H1 (cell line): ENCODE results near the gene CRYGS. TPM values are rescaled to one million over a fixed set of nuclear protein-coding genes. Genes with fewer than 3 reads are reported as not detected.
"Not testable (repeated sequence)": the region's sequence is repeated elsewhere in the genome, so short reads cannot be mapped to it uniquely, and the experiment has no call there.

Experiments used
- CTCF ChIA-PET: fragments of 300-600 bp; sonication (Branson Sonifier 250); formaldehyde crosslinking; loops from one replicate; lab custom pipeline; 2021; ENCODE audit not compliant: partially characterized antibody; lab: Charles Lee
- POLR2A ChIA-PET: fragments of 300-600 bp; sonication (Branson Sonifier 250); formaldehyde crosslinking; loops from one replicate; lab custom pipeline; 2021; ENCODE audit warnings: inconsistent platforms; ENCODE audit not compliant: partially characterized antibody; lab: Charles Lee
- DNase-seq, 2 experiments: peaks; one replicate each; pipeline versions ENCODE4 v3.0.0 to v3.0.0-alpha.2; 2010 to 2022; ENCODE audit warnings: low spot score in 2 of 2, low read depth in 1 of 2, mixed read lengths in 1 of 2
- FAIRE-seq: peaks from 2 replicates; lab custom pipeline; 2011; peaks lifted over from hg19 to GRCh38; lab: Jason Lieb, UNC
- H2AFZ ChIP-seq: 2 replicates; pipeline ENCODE4 v1.8.1; 2012; ENCODE audit warnings: low read length, inconsistent platforms
- H2AK5ac ChIP-seq: 2 replicates; pipeline ENCODE4 v1.6.1; 2013; ENCODE audit warnings: low read depth, low read length
- H2BK120ac ChIP-seq: replicated peaks from 2 replicates; pipeline ENCODE3; 2013; ENCODE audit warnings: low read depth, low read length, inconsistent platforms
- H2BK12ac ChIP-seq: 2 replicates; pipeline ENCODE4 v1.6.1; 2013; ENCODE audit warnings: low read depth, low read length
- H2BK15ac ChIP-seq: 2 replicates; pipeline ENCODE4 v1.6.1; 2013; ENCODE audit warnings: low read length
- H2BK20ac ChIP-seq: 2 replicates; pipeline ENCODE4 v1.6.1; 2013; ENCODE audit warnings: low read length
- H2BK5ac ChIP-seq: 2 replicates; pipeline ENCODE4 v1.6.1; 2013; ENCODE audit warnings: low read depth, low read length
- H3K14ac ChIP-seq: 2 replicates; pipeline ENCODE4 v1.6.1; 2013; ENCODE audit warnings: inconsistent platforms; ENCODE audit not compliant: insufficient read length
- H3K18ac ChIP-seq: 2 replicates; pipeline ENCODE4 v1.6.1; 2013; ENCODE audit warnings: low read length; ENCODE audit errors: extremely low read depth
- H3K23ac ChIP-seq: 2 replicates; pipeline ENCODE4 v1.6.1; 2013; ENCODE audit warnings: inconsistent platforms; ENCODE audit not compliant: insufficient read length
- H3K23me2 ChIP-seq: 2 replicates; pipeline ENCODE4 v1.6.1; 2013; ENCODE audit warnings: low read depth, low read length
- H3K27ac ChIP-seq: 2 replicates; pipeline ENCODE4 v1.6.1; 2011; ENCODE audit warnings: low read depth, low read length, inconsistent platforms
- H3K27me3 ChIP-seq, 4 experiments: replicated peaks in 1 of 4; 1 replicate in 1 of 4; 2 replicates in 3 of 4; pipeline versions ENCODE4 v1.6.1 to v1.8.1; 2011 to 2013; ENCODE audit warnings: low read length in 3 of 4, mild to moderate bottlenecking in 3 of 4, inconsistent platforms in 2 of 4, mixed read lengths in 2 of 4, moderate library complexity in 1 of 4; ENCODE audit not compliant: control insufficient read depth in 3 of 4, insufficient read depth in 3 of 4; ENCODE audit errors: extremely low read depth in 1 of 4
- H3K36me3 ChIP-seq, 4 experiments: 2 replicates each; pipeline versions ENCODE4 v1.6.1 to v1.8.1; 2011 to 2013; ENCODE audit warnings: mild to moderate bottlenecking in 4 of 4, low read length in 3 of 4, moderate library complexity in 2 of 4, control low read depth in 1 of 4, inconsistent platforms in 1 of 4; ENCODE audit not compliant: insufficient read depth in 4 of 4, control insufficient read depth in 2 of 4
- H3K4ac ChIP-seq: replicated peaks from 2 replicates; pipeline ENCODE3; 2013; ENCODE audit warnings: low read length, low read depth, mixed read lengths, inconsistent platforms; ENCODE audit not compliant: insufficient read length
- H3K4me1 ChIP-seq, 4 experiments: replicated peaks in 1 of 4; 1 replicate in 1 of 4; 2 replicates in 3 of 4; pipeline versions ENCODE4 v1.6.1 to v1.8.1; 2011 to 2013; ENCODE audit warnings: low read length in 3 of 4, inconsistent platforms in 2 of 4, mixed read lengths in 1 of 4; ENCODE audit not compliant: insufficient read depth in 4 of 4, control insufficient read depth in 3 of 4
- H3K4me2 ChIP-seq, 2 experiments: 2 replicates each; pipeline versions ENCODE4 v1.6.1 to v1.8.1; 2011 to 2013; ENCODE audit warnings: low read depth in 2 of 2, low read length in 2 of 2, control low read depth in 1 of 2, inconsistent platforms in 1 of 2, mild to moderate bottlenecking in 1 of 2; ENCODE audit not compliant: insufficient read depth in 1 of 2
- H3K4me3 ChIP-seq, 4 experiments: fragments of 200-600, 300-600 bp in 1 of 4; sonication (generic), shearing (Covaris generic), sonication (Bioruptor Twin) in 1 of 4; 2 replicates each; pipeline versions ENCODE4 v1.5.1 to v1.8.1; 2011 to 2016; ENCODE audit warnings: low read length in 4 of 4, low read depth in 3 of 4, control low read depth in 2 of 4, inconsistent platforms in 2 of 4, mild to moderate bottlenecking in 2 of 4, mixed read lengths in 1 of 4, moderate library complexity in 1 of 4; ENCODE audit not compliant: insufficient read depth in 2 of 4; ENCODE audit errors: extremely low read depth in 1 of 4
- H3K56ac ChIP-seq: replicated peaks from 2 replicates; pipeline ENCODE3; 2013; ENCODE audit warnings: low read depth, mild to moderate bottlenecking, mixed read lengths, low read length, inconsistent platforms; ENCODE audit not compliant: insufficient read length
- H3K79me1 ChIP-seq: 2 replicates; pipeline ENCODE4 v1.6.1; 2013; ENCODE audit warnings: low read depth, low read length, control low read depth
- H3K79me2 ChIP-seq, 2 experiments: 2 replicates each; pipeline versions ENCODE4 v1.6.1 to v1.8.1; 2012 to 2013; ENCODE audit warnings: low read length in 2 of 2, mild to moderate bottlenecking in 2 of 2, inconsistent platforms in 1 of 2; ENCODE audit not compliant: insufficient read depth in 2 of 2, control insufficient read depth in 1 of 2
- H3K9ac ChIP-seq, 4 experiments: replicated peaks in 1 of 4; 1 replicate in 1 of 4; 2 replicates in 3 of 4; pipeline versions ENCODE4 v1.6.1 to v1.8.1; 2011 to 2013; ENCODE audit warnings: low read depth in 3 of 4, low read length in 3 of 4, control low read depth in 2 of 4, mild to moderate bottlenecking in 2 of 4, moderate library complexity in 2 of 4, inconsistent platforms in 1 of 4; ENCODE audit errors: extremely low read depth in 1 of 4
- H3K9me3 ChIP-seq, 2 experiments: 2 replicates each; pipeline versions ENCODE4 v1.6.1 to v1.8.1; 2012 to 2013; ENCODE audit warnings: mild to moderate bottlenecking in 2 of 2, moderate library complexity in 2 of 2, control low read depth in 1 of 2, inconsistent platforms in 1 of 2, low read depth in 1 of 2, low read length in 1 of 2, mixed read lengths in 1 of 2; ENCODE audit not compliant: insufficient read depth in 2 of 2
- H4K20me1 ChIP-seq, 2 experiments: replicated peaks in 1 of 2; 2 replicates each; pipeline versions ENCODE3 to v1.8.1; 2011 to 2013; ENCODE audit warnings: inconsistent platforms in 2 of 2, low read length in 2 of 2, mild to moderate bottlenecking in 1 of 2; ENCODE audit not compliant: insufficient read depth in 2 of 2, control insufficient read depth in 1 of 2
- H4K5ac ChIP-seq: 2 replicates; pipeline ENCODE4 v1.6.1; 2013; ENCODE audit warnings: low read length, low read depth, mixed read lengths, inconsistent platforms; ENCODE audit not compliant: insufficient read length
- H4K8ac ChIP-seq: 2 replicates; pipeline ENCODE4 v1.8.0; 2013; ENCODE audit warnings: mild to moderate bottlenecking, moderate library complexity, low read length, inconsistent platforms; ENCODE audit not compliant: insufficient read depth; ENCODE audit errors: extremely low read depth
- H4K91ac ChIP-seq: replicated peaks from 2 replicates; pipeline ENCODE3; 2013; ENCODE audit warnings: low read length, mixed read lengths, inconsistent platforms; ENCODE audit not compliant: insufficient read length
- WGBS, 2 experiments: shearing (Covaris generic) in 1 of 2; methylation state at CpG; one replicate each; pipeline versions ENCODE4 v1.1.6 to v1.1.7; 2013 to 2015; ENCODE audit warnings: low lambda C conversion rate in 2 of 2, mixed read lengths in 2 of 2, inconsistent platforms in 1 of 2, low coverage in 1 of 2, missing lambda C conversion rate in 1 of 2; ENCODE audit not compliant: insufficient replicate concordance in 2 of 2, insufficient coverage in 1 of 2, insufficient read length in 1 of 2; ENCODE audit errors: extremely low coverage in 1 of 2, missing lambda C conversion rate in 1 of 2; 5-methylcytosine and 5-hydroxymethylcytosine counted together
- polyA plus RNA-seq, 7 experiments: library from polyadenylated mRNA; depleted of rRNA in 3 of 7; stranded (reverse) in 5 of 7; unstranded in 2 of 7; fragments of >200 nt in 5 of 7; fragments of 200-250 nt in 2 of 7; gene quantifications; 1 replicate in 5 of 7; 2 replicates in 1 of 7; 4 replicates in 1 of 7; pipeline versions ENCODE4 v1.2.1 to v1.2.3, GENCODE V29; 2011 to 2013; ENCODE audit warnings: missing spikeins in 2 of 7, mixed read lengths in 2 of 7
- total RNA-seq: library from RNA; stranded (reverse); fragmentation: NEBNext Ultra II Directional; extraction: Animal tissue kit (Norgen Biotek cat#: 25700); gene quantifications from 2 replicates; pipeline ENCODE4 v1.2.1, GENCODE V29; 2021

The CRYGS gene
- total and polyA plus RNA-seq, 2 of the 8 experiments (the other 6 are each of a cell fraction or from before 2014, with no cell fraction given), result 1.5 to 1.8 TPM

DNA sequence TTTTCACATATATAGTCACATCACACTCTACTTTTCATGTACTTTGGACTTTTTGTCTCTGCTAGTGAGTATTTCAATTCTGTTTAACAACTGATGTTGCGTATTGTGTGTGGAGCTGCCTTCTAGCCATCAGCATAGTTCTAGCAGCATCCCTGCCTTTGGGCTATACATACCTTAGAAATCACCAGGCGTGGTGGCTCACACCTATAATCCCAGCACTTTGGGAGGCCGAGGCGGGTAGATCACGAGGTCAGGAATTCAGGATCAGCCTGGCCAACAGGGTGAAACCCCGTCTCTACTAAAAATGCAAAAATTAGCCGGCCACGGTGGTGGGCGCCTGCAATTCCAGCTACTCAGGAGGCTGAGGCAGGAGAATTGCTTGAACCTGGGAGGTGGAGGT is 42.1 kb upstream of the CRYGS start:
- not testable (repeated sequence) for H3K23ac ChIP-seq, H4K20me1 ChIP-seq, H3K56ac ChIP-seq, H3K79me2 ChIP-seq, H2BK15ac ChIP-seq, H3K27me3 ChIP-seq, H3K18ac ChIP-seq, H2AFZ ChIP-seq, H3K14ac ChIP-seq, H4K5ac ChIP-seq, H3K4me1 ChIP-seq, H3K4me3 ChIP-seq, H3K23me2 ChIP-seq, H3K79me1 ChIP-seq, H3K4me2 ChIP-seq, DNase-seq, H2BK120ac ChIP-seq, H3K9me3 ChIP-seq, H3K27ac ChIP-seq, H2BK20ac ChIP-seq, H4K8ac ChIP-seq, H2BK5ac ChIP-seq, H2AK5ac ChIP-seq, H4K91ac ChIP-seq, H2BK12ac ChIP-seq, FAIRE-seq, H3K4ac ChIP-seq
- WGBS, 2 experiments, result 88% methylated on average over 9 of the region's 9 CpGs; no CpG with 5 or more reads in 1 of the 2 experiments
- CTCF ChIA-PET, result interaction anchor here (1.6 to 23.7 kb wide), 3 partner anchors 28 to 212 kb away, joined by 4 to 333 read pairs (median 14); partner anchors contain the start of gene AHSG
- Histone ChIP-seq H3K9ac (peak overlapping the region in 1 of 4 experiments; percentile 8; a peak in 1 of 7 replicates), H3K36me3 (peaks cover 4 to 46% (median 29%) of the 10 kb centered on the region in 4 experiments; a peak in 7 of 8 replicates)
- POLR2A ChIA-PET, result interaction anchor here (1.3 to 8.4 kb wide), 6 partner anchors 9 to 204 kb away, joined by 3 to 57 read pairs (median 6); partner anchors contain the start of gene EIF4A2
